Measurements from ENCODE around the gene RHOT1.

GRCh38 chr17:32266051-32266388 lies 123.7 kb downstream of the RHOT1 start:
- no peak for TF ChIP-seq EZH2phosphoT487 (IDR thresholded peaks at IDR 0.05; ENCODE audit: insufficient read depth, low read depth)
- no peak for TF ChIP-seq EZH2 (IDR thresholded peaks at IDR 0.05; ENCODE audit: insufficient read depth, poor library complexity, severe bottlenecking)

All from GM23248 (cell line).